Measurements from ENCODE around the gene S100A6.

DNA sequence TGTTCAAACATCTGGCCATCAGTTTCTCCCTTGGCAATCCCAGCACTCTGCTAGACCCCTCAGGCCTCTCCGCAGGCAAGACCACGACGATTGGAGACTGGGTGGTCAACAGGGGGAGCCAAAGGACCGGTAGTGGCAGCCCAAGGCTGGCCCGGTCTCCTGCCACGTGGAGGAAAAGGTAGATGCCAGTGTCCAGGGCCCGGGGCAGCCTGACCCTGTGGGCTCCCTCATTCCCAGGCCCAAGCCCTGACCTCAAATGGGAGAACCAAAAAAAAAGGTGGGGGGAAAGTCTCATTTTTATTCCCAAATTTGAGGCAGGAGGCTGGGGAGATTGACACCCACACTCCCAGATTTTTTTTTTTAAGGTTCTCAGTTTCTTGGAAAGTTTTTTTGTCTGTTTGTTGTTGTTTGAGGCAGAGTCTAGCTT lies 24.8 kb downstream of the S100A6 start:
- TF ChIP-seq, protein P1, sequence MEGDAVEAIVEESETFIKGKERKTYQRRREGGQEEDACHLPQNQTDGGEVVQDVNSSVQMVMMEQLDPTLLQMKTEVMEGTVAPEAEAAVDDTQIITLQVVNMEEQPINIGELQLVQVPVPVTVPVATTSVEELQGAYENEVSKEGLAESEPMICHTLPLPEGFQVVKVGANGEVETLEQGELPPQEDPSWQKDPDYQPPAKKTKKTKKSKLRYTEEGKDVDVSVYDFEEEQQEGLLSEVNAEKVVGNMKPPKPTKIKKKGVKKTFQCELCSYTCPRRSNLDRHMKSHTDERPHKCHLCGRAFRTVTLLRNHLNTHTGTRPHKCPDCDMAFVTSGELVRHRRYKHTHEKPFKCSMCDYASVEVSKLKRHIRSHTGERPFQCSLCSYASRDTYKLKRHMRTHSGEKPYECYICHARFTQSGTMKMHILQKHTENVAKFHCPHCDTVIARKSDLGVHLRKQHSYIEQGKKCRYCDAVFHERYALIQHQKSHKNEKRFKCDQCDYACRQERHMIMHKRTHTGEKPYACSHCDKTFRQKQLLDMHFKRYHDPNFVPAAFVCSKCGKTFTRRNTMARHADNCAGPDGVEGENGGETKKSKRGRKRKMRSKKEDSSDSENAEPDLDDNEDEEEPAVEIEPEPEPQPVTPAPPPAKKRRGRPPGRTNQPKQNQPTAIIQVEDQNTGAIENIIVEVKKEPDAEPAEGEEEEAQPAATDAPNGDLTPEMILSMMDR (IDR thresholded peaks at IDR 0.05) = peak; percentile 94
- no peak for TF ChIP-seq EZH2 (IDR thresholded peaks at IDR 0.05; ENCODE audit: borderline replicate concordance, insufficient read depth, low read depth, low read length, poor library complexity, severe bottlenecking)
